Globus pallidus (tissue), 1 donor: ENCODE data around the gene SSX7.
"Not testable (repeated sequence)": the region's sequence is repeated elsewhere in the genome, so short reads cannot be mapped to it uniquely, and the experiment has no call there.

Source experiments
- DNase-seq: peaks from one replicate; pipeline ENCODE4 v3.0.0-alpha.2; 2015; ENCODE audit warnings: low spot score

Gene SSX7, protein sequence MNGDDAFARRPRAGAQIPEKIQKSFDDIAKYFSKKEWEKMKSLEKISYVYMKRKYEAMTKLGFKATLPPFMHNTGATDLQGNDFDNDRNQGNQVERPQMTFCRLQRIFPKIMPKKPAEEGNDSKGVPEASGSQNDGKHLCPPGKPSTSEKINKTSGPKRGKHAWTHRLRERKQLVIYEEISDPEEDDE

DNA sequence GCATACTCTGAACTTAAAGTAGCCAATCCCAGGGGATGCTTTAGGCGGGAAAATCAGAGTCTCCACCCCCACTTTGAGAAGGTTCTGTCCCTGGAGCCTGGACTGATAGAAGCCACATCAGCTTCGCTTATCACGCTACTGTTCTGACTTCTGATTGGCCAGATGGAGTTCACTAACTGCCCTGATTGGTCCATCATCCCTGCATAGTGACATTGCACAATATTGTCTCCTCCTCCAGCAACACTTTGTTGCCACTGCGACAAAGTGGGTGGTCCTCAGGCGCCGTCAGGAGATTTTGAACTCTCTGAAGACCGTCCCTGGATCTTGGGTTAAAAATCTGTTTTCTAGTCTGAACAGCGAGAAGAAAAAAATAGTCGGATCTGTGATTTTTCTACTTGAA lies at the start of gene SSX7:
Gene SSX7 (minus strand): TSS at position 101 of the 400 bp plus-strand sequence. CDS start 1,428 bp downstream, outside the sequence.
- DNase-seq: not testable (repeated sequence)

DNA sequence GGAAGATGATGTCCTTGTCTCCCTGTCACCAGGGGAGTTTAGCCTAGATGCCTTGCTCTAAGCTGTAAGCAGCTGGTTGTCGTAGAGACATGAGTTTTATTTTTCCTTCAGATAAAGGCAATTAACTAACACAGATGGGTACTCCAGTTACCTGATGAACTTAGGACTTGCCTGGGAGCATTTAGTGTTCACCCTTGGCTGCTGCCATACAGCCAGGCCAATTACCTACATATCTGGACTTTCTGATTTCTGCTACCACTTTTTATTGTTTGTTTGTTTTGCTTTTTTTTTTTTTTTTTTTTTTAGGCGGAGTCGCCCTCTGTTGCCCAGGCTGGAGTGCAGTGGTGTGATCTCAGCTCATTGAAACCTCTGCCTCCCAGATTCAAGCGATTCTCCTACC lies 37.3 kb upstream of the SSX7 start:
- DNase-seq: not testable (repeated sequence)

DNA sequence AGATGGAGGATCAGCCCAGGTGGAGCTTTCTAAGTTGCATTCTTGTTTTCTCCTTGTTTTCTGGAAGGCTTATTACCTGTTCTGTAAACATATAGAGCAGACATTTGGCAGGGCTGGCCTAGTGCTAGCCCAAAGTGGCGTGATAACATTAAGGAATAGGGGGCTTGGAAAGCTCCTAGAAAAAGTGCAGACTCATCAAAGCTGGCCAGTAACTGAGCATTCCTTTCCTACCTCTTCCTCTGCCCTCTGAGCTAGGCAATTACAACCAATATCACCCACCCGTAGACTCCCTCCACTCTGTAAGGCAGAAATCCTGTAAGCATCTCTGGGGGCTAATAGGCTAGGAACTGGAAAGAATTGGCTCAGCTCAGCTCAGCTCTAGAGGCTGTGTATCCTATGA lies 7.5 kb upstream of the SSX7 start:
- not testable (repeated sequence) for DNase-seq

DNA sequence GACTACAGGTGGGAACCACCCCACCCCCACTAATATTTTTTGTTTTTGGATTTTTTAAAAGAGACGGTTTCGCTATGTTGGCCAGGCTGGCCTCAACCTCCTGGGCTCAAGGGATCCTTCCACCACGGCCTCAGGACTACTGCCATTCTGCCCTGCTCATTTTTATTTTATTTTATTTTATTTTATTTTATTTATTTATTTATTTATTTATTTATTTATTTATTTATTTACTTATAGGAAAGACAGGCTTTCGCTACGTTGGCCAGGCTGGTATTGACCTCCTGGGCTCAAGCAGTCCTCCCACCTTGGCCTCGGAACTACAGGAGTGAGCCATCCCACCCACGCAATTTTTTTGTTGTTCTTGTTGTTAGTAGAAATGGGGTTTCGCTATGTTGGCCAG lies 775 bp upstream of the SSX7 start:
- DNase-seq: not testable (repeated sequence)

DNA sequence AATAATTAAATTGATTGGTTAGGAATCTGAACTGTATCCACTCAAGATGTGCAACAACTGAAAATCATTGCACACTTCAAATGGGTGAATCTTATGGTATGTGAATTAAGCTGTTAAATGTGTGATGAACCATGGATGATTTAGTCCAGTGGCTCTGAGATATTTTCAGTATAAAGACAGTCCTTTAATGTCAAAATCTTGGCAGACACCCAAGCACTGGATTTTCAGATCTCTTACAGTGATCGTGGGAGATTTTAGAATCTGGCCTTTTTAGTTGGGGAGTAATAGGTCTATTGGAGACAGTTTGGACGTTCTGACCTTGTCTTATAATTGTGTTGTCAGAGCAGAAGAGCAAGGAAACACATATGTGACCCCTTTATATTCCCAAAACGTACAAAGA lies 4.0 kb downstream of the SSX7 start:
- not testable (repeated sequence) for DNase-seq

DNA sequence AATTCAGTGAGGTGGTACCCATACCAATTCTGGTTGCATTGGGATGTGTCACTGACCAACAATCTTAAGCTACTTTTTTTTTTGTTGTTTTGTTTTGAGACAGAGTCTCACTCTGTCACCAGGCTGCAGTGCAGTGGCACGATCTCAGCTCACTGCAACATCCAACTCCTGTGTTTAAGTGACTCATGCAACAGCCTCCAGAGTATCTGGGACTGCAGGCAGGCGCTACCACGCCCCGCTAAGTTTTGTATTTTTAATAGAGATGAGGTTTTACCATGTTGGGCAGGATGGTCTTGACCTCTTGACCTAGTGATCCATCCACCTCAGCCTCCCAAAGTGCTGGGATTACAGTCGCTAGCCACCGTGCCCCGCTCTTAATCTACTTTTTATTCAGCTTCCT lies 5.7 kb downstream of the SSX7 start:
- not testable (repeated sequence) for DNase-seq

DNA sequence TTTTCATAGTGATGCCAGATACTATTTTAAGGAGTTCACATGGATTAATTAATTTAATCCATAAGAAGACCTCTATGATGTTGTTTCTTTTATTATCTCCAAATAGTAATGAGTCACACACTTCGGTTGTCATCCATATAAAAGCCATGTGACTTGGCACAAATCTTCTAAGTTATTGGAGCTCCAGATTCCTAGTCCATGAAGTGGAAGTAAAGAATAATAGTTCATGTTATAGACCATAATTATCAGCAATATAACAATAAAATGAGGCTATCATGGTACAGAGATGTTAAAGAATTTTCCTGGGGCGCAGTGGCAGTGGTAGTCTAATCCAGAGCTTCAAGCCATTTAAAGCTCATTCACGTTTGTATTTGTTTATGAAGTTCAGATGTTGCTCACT lies 26.2 kb downstream of the SSX7 start:
- not testable (repeated sequence) for DNase-seq

DNA sequence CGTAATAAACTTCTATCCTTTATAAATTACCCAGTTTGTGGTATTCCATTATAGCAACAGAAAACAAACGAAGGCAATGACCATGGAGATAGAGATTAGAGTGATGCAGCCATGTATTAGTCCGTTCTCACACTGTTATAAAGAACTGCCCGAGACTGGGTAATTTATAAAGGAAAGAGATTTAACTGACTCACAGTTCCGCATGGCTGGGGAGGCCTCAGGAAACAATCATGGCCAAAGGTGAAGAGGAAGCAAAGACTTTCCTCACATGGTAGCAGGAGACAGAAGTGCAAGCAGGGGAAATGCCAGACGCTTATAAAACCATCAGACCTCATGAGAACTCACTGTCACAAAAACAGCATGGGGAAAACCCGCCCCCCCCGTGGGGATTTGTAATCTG lies 34.0 kb downstream of the SSX7 start:
- not testable (repeated sequence) for DNase-seq

DNA sequence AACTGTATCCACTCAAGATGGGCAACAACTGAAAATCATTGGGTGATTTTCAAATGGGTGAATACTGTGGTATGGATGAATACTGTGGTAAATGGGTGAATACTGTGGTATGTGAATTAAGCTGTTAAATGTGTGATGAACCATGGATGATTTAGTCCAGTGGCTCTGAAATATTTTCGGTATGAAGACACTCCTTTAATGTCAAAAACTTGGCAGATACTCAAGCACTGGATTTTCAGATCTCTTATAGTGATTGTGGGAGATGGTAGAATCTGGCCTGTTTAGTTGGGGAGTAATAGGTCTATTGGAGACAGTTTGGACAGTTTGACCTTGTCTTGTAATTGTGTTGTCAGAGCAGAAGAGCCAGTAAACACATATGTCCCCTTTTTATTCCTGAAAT lies 45.7 kb downstream of the SSX7 start:
- DNase-seq: no peak

DNA sequence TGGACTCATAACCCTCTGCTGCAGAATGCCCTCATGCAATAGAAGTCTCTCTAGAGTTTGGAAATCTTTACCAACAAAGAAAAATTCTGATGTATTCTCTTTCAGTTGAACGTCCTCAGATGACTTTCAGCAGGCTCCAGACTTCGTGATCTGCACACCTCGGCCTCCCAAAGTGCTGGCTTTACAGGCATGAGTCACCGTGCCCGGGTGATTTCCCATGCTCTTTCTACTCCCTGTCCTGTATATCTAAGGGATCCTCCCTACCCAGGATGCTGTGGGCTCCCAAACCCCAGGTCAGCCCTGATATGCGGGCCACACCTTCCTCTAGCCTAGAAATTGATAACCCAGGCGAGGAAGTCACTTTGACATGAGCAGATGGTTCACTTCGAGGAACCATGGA lies 51.5 kb downstream of the SSX7 start:
- DNase-seq: not testable (repeated sequence)

DNA sequence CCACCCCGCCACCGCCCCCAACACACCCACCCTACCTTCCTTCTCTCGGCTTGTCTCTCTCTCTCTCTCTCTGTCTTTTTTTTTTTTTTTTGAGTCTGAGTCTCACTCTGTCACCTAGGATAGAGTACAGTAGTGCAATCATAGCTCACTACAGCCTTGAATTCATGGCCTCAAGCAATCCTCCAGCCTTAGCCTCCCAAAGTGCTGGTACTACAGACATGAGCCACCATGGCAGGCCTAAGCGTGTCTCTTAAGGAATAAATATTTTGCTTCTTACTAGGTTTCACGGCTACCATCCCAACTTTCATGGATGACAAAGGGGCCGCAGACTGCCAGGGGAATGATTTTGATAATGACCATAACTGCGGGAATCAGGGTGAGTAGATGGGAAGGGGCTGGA lies 55.8 kb downstream of the SSX7 start:
- no peak for DNase-seq

DNA sequence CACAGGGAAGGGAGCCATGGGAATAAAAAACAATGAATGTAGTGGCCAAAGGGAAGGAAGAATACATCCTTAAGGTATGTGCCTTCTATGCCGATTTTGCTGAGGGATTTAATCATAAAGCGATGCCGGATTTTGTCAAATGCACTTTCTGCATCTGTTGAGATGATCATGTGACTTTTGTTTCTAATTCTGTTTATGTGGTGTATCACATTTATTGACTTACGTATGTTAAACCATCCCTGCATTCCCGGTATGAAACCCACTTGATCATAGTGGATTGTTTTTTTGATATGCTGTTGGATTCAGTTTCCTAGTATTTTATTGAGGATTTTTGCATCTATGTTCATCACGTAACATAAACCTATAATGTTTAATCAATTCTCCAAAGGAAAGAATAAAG lies 60.0 kb downstream of the SSX7 start:
- no peak for DNase-seq
